ENCODE results near the gene SND1. TPM values are rescaled to one million over a fixed set of nuclear protein-coding genes. Genes with fewer than 3 reads are reported as not detected.
"Not testable (repeated sequence)": the region's sequence is repeated elsewhere in the genome, so short reads cannot be mapped to it uniquely, and the experiment has no call there.

The SND1 gene
- total and polyA plus RNA-seq, 5 experiments from 2014 or later = 80.1 to 105 (median 86.0) TPM

DNA sequence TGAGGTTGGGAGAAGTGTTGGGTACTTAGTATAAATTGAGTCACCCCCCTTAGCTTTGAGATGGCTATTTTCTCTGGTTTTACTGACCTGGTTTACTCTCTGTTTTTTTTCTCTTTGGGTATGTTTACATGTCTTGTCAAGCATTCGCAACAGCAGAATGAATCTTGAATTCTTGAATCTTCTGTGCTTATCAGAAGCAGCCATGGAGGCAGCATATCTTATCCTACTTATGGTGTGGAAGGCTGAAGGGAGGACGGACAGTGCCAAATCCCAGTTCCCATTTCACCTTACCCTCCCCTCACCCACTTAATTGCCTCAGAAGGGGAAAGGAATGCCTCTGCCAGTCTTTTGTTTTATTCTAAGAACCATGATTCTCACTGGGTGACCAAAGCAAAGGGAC, 3.7 kb downstream of the SND1 start:
- POLR2A ChIA-PET = interaction anchor here (0.8 kb wide), 1 partner anchor 70 kb away, joined by 4 read pairs; the partner anchor contains the start of gene GCC1
- Mint-ChIP-seq H3K4me3 (peak overlapping the region in 2 of 10 donors; percentile 20 to 34), H3K36me3 (peaks cover 0 to 44% (median 12%) of the 10 kb centered on the region in 3 donors), H3K9me3 (no peaks in the 10 kb centered on the region), H3K4me1 (peaks cover 36 to 80% (median 76%) of the 10 kb centered on the region in 4 donors), H3K27ac (peak overlapping the region in 1 of 10 donors; percentile 19), H3K27me3 (no peaks in the 10 kb centered on the region)
- no peak for ATAC-seq
- DNase-seq = no peak

DNA sequence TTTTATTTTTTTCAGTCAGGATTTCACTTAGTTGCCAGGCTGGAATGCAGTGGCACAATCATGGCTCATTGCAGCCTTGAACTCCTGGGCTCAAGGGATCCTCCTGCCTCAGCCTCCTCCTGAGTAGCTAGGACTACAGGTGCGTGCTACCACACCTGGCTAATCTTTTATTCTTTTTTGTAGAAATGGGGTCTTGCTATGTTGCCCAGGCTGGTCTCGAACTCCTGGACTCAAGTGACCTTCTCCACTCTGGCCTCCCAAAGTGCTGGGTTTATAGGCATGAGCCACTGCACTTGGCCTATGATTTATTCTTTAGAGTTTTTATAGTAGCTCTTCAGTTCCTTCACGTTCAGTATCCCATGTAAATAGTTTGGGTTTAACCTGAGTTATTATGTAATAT, 5.5 kb downstream of the SND1 start:
- no peak overlapping the region for H3K27ac Mint-ChIP-seq
- H3K4me1 Mint-ChIP-seq = peaks cover 41 to 96% (median 74%) of the 10 kb centered on the region in 4 donors
- H3K36me3 Mint-ChIP-seq = peaks cover 0 to 56% (median 12%) of the 10 kb centered on the region in 3 donors
- POLR2A ChIA-PET = no interaction called here
- no peak for ATAC-seq
- H3K27me3 Mint-ChIP-seq = no peaks in the 10 kb centered on the region
- no peak overlapping the region for H3K4me3 Mint-ChIP-seq
- no peak for DNase-seq
- H3K9me3 Mint-ChIP-seq = no peaks in the 10 kb centered on the region

- POLR2A ChIA-PET = no interaction called here
- no peaks in the 10 kb centered on the region for H3K27me3 Mint-ChIP-seq
- peaks cover 0 to 66% (median 12%) of the 10 kb centered on the region in 3 donors for H3K36me3 Mint-ChIP-seq
Observed at GRCh38 chr7:127658970-127659630, 7.1 kb downstream of the SND1 start.

DNA sequence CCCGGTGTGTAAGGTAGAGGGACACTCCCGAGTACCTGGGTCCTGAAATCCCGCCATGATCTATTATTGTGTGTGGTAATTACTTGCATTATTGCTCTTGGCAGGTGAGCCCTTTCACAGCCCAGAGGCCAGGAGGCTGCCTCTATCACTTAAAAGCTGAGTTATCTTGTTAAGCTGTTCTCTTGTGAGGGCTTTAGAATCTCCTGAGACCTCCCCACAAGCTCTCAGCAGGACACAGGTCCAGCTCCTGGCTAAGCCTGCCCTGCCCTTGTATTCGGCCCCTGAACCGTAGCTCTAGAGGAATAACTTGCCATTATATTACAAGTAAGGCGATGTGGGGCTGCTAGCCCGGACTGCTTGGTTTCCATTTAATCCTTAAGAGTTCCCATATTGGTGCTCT, 13.9 kb downstream of the SND1 start:
- Mint-ChIP-seq H3K4me3 (no peak overlapping the region), H3K4me1 (peaks cover 36 to 75% (median 58%) of the 10 kb centered on the region in 4 donors), H3K9me3 (no peaks in the 10 kb centered on the region), H3K36me3 (peaks cover 0 to 52% (median 8%) of the 10 kb centered on the region in 3 donors), H3K27ac (peak overlapping the region in 1 of 10 donors; percentile 20), H3K27me3 (no peaks in the 10 kb centered on the region)
- DNase-seq (no peak), ATAC-seq (no peak)
- POLR2A ChIA-PET = no interaction called here

More at GRCh38 chr7:127658970-127659630, 7.1 kb downstream of the SND1 start:
- no peaks in the 10 kb centered on the region for H3K9me3 Mint-ChIP-seq
- DNase-seq (no peak), ATAC-seq (no peak)
- H3K4me1 Mint-ChIP-seq = peaks cover 34 to 88% (median 64%) of the 10 kb centered on the region in 4 donors
- H3K4me3 Mint-ChIP-seq = no peak overlapping the region
- peak overlapping the region in 1 of 10 donors; percentile 4 for H3K27ac Mint-ChIP-seq

DNA sequence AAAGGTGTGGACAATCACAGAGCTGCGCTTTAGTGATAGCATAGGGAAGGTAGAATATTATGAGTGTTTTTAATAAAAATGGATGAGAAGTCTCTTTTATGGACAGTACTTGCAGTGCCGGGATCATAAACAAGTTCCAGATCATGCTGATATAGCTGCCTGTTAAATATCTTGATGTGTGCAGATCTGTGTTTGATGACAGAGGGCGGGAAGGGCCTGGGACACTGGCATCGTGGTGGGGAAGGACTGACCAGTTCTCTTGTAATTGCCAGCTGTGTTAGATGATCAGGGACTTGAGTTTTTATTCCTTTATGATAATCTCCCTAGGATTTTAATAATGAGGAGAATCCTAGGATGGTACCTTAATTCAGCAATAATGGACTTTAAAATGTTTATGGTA, 14.6 kb downstream of the SND1 start:
- no peak overlapping the region for H3K4me3 Mint-ChIP-seq
- H3K4me1 Mint-ChIP-seq = peaks cover 30 to 74% (median 58%) of the 10 kb centered on the region in 4 donors
- peaks cover 0 to 46% (median 8%) of the 10 kb centered on the region in 3 donors for H3K36me3 Mint-ChIP-seq
- H3K27ac Mint-ChIP-seq = peak overlapping the region in 2 of 10 donors; percentile 2 to 20
- no peaks in the 10 kb centered on the region for H3K9me3 Mint-ChIP-seq
- POLR2A ChIA-PET = no interaction called here
- no peaks in the 10 kb centered on the region for H3K27me3 Mint-ChIP-seq
- ATAC-seq (no peak), DNase-seq (no peak)

GRCh38 chr7:127667017-127667670, 15.2 kb downstream of the SND1 start:
- ATAC-seq = no peak
- Mint-ChIP-seq H3K4me3 (peak overlapping the region in 1 of 10 donors; percentile 18), H3K9me3 (no peaks in the 10 kb centered on the region), H3K36me3 (peaks cover 0 to 49% (median 8%) of the 10 kb centered on the region in 3 donors), H3K27me3 (no peaks in the 10 kb centered on the region), H3K27ac (peak overlapping the region in 1 of 10 donors; percentile 50), H3K4me1 (peaks cover 29 to 68% (median 56%) of the 10 kb centered on the region in 4 donors)
- no peak for DNase-seq
- POLR2A ChIA-PET = no interaction called here

- no peak overlapping the region for H3K4me3 Mint-ChIP-seq
- H3K4me1 Mint-ChIP-seq = peaks cover 29 to 64% (median 54%) of the 10 kb centered on the region in 4 donors
- peaks cover 0 to 50% (median 8%) of the 10 kb centered on the region in 3 donors for H3K36me3 Mint-ChIP-seq
- H3K27ac Mint-ChIP-seq = peak overlapping the region in 4 of 10 donors; percentile 6 to 47 (median 28)
- POLR2A ChIA-PET = no interaction called here
- no peak for ATAC-seq
- H3K9me3 Mint-ChIP-seq = no peaks in the 10 kb centered on the region
- DNase-seq = no peak
- H3K27me3 Mint-ChIP-seq = no peaks in the 10 kb centered on the region
Observed at GRCh38 chr7:127667759-127668530, 16.0 kb downstream of the SND1 start.

DNA sequence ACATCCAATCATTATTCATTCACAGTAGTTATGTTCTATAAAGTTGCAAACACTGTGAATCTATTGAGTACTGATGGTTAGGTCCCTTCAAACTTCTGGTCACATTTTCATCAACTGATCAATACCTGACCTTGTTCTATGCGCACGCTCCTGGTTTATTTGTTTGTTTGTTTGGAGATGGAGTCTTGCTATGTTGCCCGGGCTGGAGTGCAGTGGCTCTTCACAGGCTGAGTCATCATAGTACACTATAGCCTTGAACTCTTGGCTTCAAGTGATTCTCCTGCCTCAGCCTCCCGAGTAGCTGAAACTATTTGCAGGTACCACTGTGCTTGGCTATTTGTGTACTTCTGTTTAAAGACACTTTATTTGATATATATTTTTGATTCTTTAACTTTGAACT, 19.3 kb downstream of the SND1 start:
- ATAC-seq (no peak), DNase-seq (no peak)
- Mint-ChIP-seq H3K9me3 (no peaks in the 10 kb centered on the region), H3K27me3 (no peaks in the 10 kb centered on the region), H3K36me3 (peaks cover 12 to 49% (median 20%) of the 10 kb centered on the region in 3 donors), H3K4me3 (no peak overlapping the region), H3K27ac (no peak overlapping the region), H3K4me1 (peaks cover 25 to 60% (median 45%) of the 10 kb centered on the region in 4 donors)
- POLR2A ChIA-PET = no interaction called here

GRCh38 chr7:127673902-127674301, 21.9 kb downstream of the SND1 start:
- Mint-ChIP-seq H3K27ac (peak overlapping the region in 2 of 10 donors; percentile 51 to 53), H3K9me3 (peaks cover 0 to 8% (median 2%) of the 10 kb centered on the region in 9 donors), H3K4me3 (no peak overlapping the region), H3K27me3 (no peaks in the 10 kb centered on the region), H3K36me3 (peaks cover 13 to 68% (median 43%) of the 10 kb centered on the region in 3 donors), H3K4me1 (peaks cover 15 to 35% (median 23%) of the 10 kb centered on the region in 4 donors)
- ATAC-seq (no peak), DNase-seq (no peak)
- POLR2A ChIA-PET = no interaction called here

DNA sequence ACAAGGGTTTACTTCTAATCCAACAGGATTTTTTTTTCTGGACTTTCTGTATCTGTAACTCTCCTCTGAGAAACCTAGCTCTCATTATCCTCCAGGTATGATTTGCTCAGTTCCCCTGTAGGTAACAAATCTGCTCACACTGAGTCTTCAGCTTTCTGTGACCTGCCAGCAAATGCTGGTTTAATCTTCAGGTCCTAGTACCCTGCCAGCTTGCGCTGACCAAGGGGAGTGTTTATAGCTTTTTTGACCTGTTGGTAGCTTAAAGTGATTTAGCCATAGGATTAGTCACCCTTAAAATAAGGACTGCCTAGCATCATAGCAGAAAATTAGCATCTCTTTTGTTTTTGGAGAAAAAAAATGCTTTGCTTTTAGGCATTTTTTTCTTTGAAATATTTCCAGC, 22.4 kb downstream of the SND1 start:
- POLR2A ChIA-PET = no interaction called here
- H3K27ac Mint-ChIP-seq = no peak overlapping the region
- no peak overlapping the region for H3K4me3 Mint-ChIP-seq
- no peaks in the 10 kb centered on the region for H3K27me3 Mint-ChIP-seq
- H3K36me3 Mint-ChIP-seq = peaks cover 17 to 70% (median 46%) of the 10 kb centered on the region in 3 donors
- H3K9me3 Mint-ChIP-seq = peaks cover 0 to 11% (median 4%) of the 10 kb centered on the region in 9 donors
- no peak for ATAC-seq
- peaks cover 12 to 31% (median 19%) of the 10 kb centered on the region in 4 donors for H3K4me1 Mint-ChIP-seq
- no peak for DNase-seq

GRCh38 chr7:127674923-127675322, 22.9 kb downstream of the SND1 start:
- POLR2A ChIA-PET, H3K4me3 Mint-ChIP-seq, H3K27me3 Mint-ChIP-seq, H3K27ac Mint-ChIP-seq, ATAC-seq, DNase-seq: not testable (repeated sequence)
- peaks cover 5 to 16% (median 10%) of the 10 kb centered on the region in 9 donors for H3K9me3 Mint-ChIP-seq
- peaks cover 23 to 71% (median 52%) of the 10 kb centered on the region in 3 donors for H3K36me3 Mint-ChIP-seq
- H3K4me1 Mint-ChIP-seq = peaks cover 8 to 27% (median 17%) of the 10 kb centered on the region in 4 donors

DNA sequence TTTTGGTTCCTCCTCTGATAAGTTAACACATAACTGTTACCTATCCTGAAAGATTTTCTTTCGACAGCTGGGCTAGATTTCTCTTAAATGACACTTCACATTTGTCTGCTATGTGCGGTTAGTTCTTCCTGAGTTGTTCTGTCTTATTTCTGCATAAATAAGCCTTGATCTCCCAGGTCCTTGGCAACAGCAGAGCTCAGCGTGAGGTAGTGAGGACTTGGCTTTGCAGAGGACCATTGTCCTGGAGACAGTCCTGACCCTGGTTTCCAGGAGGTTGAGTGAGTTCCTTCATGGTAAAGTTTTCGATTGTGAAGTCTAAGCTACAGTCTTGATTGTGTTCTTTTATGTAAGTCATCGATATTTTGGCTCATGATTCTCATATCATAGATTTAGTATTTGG, 23.7 kb downstream of the SND1 start:
- H3K27me3 Mint-ChIP-seq = no peaks in the 10 kb centered on the region
- POLR2A ChIA-PET = no interaction called here
- peaks cover 9 to 24% (median 12%) of the 10 kb centered on the region in 9 donors for H3K9me3 Mint-ChIP-seq
- H3K4me1 Mint-ChIP-seq = peaks cover 8 to 25% (median 17%) of the 10 kb centered on the region in 4 donors
- H3K4me3 Mint-ChIP-seq = no peak overlapping the region
- H3K27ac Mint-ChIP-seq = peak overlapping the region in 3 of 10 donors; percentile 9 to 20 (median 12)
- ATAC-seq (no peak), DNase-seq (no peak)
- H3K36me3 Mint-ChIP-seq = peaks cover 30 to 71% (median 52%) of the 10 kb centered on the region in 3 donors

All from naive thymus-derived CD8-positive, alpha-beta T cell (primary cell).